Suprapubic skin (tissue), 4 donors: Measurements from ENCODE around the gene CACNA2D3. TPM values are rescaled to one million over a fixed set of nuclear protein-coding genes. Genes with fewer than 3 reads are reported as not detected.

Experiments used
- DNase-seq, 2 donors: peaks; one replicate each; pipeline ENCODE4 v3.0.0-alpha.2; 2019; ENCODE audit warnings: low spot score in 2 of 2
- H3K27ac ChIP-seq: fragments of 200-600 bp; sonication (generic); one replicate; pipeline ENCODE4 v1.5.1; 2019
- H3K27me3 ChIP-seq: fragments of 200-600 bp; sonication (generic); one replicate; pipeline ENCODE4 v1.5.1; 2019
- H3K36me3 ChIP-seq: fragments of 200-600 bp; sonication (generic); one replicate; pipeline ENCODE4 v1.5.1; 2019
- H3K4me1 ChIP-seq: fragments of 200-600 bp; sonication (generic); one replicate; pipeline ENCODE4 v1.5.1; 2019
- H3K4me3 ChIP-seq: fragments of 200-600 bp; sonication (generic); one replicate; pipeline ENCODE4 v1.5.1; 2019; ENCODE audit warnings: mild to moderate bottlenecking
- H3K9me3 ChIP-seq: fragments of 200-600 bp; sonication (generic); one replicate; pipeline ENCODE4 v1.5.1; 2019
- EP300 ChIP-seq: sonication (generic); formaldehyde crosslinking; IDR thresholded peaks from one replicate; pipeline ENCODE4 v1.6.1; 2017; ENCODE audit warnings: antibody characterized with exemption
- POLR2A ChIP-seq, 2 donors: fragments of 450-650 bp; IDR thresholded peaks; one replicate each; pipeline ENCODE4 v1.6.1; 2017; ENCODE audit warnings: antibody characterized with exemption in 2 of 2, mild to moderate bottlenecking in 2 of 2, moderate library complexity in 2 of 2
- POLR2AphosphoS5 ChIP-seq, 3 donors: sonication (generic); formaldehyde crosslinking; IDR thresholded peaks; one replicate each; pipeline ENCODE4 v1.6.1; 2017; ENCODE audit warnings: antibody characterized with exemption in 3 of 3
- WGBS: methylation state at CpG from one replicate; pipeline ENCODE4 v1.1.5; 2018; 5-methylcytosine and 5-hydroxymethylcytosine counted together
- total RNA-seq, 4 donors: library from RNA; depleted of rRNA; stranded (reverse); fragments of >200 nt; gene quantifications; one replicate each; pipeline ENCODE4 v1.1.0, GENCODE V29; 2016
- TF ChIP-seq, protein P1 (sequence below), 2 donors: fragments of 200-600 bp in 1 of 2; fragments of 450-650 bp in 1 of 2; sonication (generic) in 1 of 2; IDR thresholded peaks; one replicate each; pipeline ENCODE4 v1.5.1; 2016 to 2019; ENCODE audit warnings: antibody characterized with exemption in 2 of 2, mild to moderate bottlenecking in 1 of 2, moderate library complexity in 1 of 2

The CACNA2D3 gene
- total RNA-seq, 4 donors from 2014 or later, result 0.42 to 2.8 (median 0.95) TPM

DNA sequence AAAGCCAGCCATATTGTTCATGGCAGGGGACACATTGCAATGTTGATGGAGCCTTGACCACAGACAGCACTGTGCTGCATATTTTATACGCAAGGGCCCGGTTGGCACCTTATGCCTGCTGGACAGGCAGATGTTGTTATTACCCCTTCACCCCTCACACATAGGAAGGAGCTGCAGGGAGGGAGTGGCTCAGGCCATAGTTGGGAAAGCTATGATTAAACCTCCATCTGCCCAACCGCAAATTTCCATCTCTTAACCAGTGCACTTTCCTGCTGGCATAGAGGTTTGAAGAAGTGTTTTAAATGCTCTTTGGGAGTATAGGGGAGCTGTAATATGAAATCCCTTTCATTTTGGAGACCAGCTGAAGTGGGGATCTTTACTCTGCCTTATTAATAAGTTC, 224.7 kb downstream of the CACNA2D3 start:
- no peaks in the 10 kb centered on the region for H3K36me3 ChIP-seq
- WGBS, result 97% methylated on average over 3 of the region's 3 CpGs
- no peak overlapping the region for H3K4me3 ChIP-seq
- no peak overlapping the region for H3K27ac ChIP-seq
- TF ChIP-seq POLR2A (IDR thresholded peaks at IDR 0.05), result no peak
- TF ChIP-seq EP300, result no peak
- TF ChIP-seq, protein P1, sequence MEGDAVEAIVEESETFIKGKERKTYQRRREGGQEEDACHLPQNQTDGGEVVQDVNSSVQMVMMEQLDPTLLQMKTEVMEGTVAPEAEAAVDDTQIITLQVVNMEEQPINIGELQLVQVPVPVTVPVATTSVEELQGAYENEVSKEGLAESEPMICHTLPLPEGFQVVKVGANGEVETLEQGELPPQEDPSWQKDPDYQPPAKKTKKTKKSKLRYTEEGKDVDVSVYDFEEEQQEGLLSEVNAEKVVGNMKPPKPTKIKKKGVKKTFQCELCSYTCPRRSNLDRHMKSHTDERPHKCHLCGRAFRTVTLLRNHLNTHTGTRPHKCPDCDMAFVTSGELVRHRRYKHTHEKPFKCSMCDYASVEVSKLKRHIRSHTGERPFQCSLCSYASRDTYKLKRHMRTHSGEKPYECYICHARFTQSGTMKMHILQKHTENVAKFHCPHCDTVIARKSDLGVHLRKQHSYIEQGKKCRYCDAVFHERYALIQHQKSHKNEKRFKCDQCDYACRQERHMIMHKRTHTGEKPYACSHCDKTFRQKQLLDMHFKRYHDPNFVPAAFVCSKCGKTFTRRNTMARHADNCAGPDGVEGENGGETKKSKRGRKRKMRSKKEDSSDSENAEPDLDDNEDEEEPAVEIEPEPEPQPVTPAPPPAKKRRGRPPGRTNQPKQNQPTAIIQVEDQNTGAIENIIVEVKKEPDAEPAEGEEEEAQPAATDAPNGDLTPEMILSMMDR (IDR thresholded peaks at IDR 0.05), result no peak
- TF ChIP-seq POLR2AphosphoS5 (IDR thresholded peaks at IDR 0.05), result no peak
- no peaks in the 10 kb centered on the region for H3K9me3 ChIP-seq
- no peak for DNase-seq
- peaks cover 16% of the 10 kb centered on the region for H3K27me3 ChIP-seq
- H3K4me1 ChIP-seq, result no peaks in the 10 kb centered on the region

GRCh38 chr3:54347933-54348332, 225.6 kb downstream of the CACNA2D3 start:
- TF ChIP-seq EP300 (no peak), POLR2AphosphoS5 (IDR thresholded peaks at IDR 0.05) (no peak)
- no peak overlapping the region for H3K4me3 ChIP-seq
- no peaks in the 10 kb centered on the region for H3K9me3 ChIP-seq
- H3K27me3 ChIP-seq, result peaks cover 8% of the 10 kb centered on the region
- H3K27ac ChIP-seq, result no peak overlapping the region
- no peaks in the 10 kb centered on the region for H3K4me1 ChIP-seq
- no peak for DNase-seq
- H3K36me3 ChIP-seq, result no peaks in the 10 kb centered on the region
- WGBS, result 70% methylated on average over 2 of the region's 2 CpGs

DNA sequence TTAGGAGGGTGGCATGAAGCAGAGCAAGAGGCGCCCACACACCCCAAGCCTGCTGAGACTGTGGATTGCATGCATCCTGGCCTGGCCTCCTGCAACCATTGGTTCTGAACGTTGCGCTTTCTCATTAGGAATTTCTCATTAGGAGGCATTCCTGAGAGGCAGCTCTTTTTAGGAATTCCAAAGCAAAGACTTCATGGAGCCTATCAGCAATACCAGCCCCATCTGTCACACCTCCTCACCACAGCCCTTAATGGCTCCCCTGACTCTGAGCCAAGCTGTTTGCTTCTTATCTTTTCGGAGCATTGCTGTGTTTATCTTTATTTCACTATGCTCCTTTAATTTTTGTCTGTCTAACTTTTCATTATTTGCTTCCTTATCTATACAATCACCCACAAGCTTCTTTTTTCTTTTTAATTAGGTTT, 226.9 kb downstream of the CACNA2D3 start:
- no peak overlapping the region for H3K4me3 ChIP-seq
- peaks cover 4% of the 10 kb centered on the region for H3K27me3 ChIP-seq
- 77% methylated on average over 4 of the region's 4 CpGs for WGBS
- no peaks in the 10 kb centered on the region for H3K36me3 ChIP-seq
- no peaks in the 10 kb centered on the region for H3K9me3 ChIP-seq
- TF ChIP-seq POLR2A (IDR thresholded peaks at IDR 0.05) (no peak), EP300 (no peak), POLR2AphosphoS5 (IDR thresholded peaks at IDR 0.05) (no peak)
- TF ChIP-seq, protein P1 (IDR thresholded peaks at IDR 0.05), result no peak
- H3K4me1 ChIP-seq, result no peaks in the 10 kb centered on the region
- no peak overlapping the region for H3K27ac ChIP-seq
- no peak for DNase-seq

GRCh38 chr3:54349691-54350090, 227.3 kb downstream of the CACNA2D3 start:
- TF ChIP-seq POLR2A (IDR thresholded peaks at IDR 0.05) (no peak), EP300 (no peak)
- no peak overlapping the region for H3K27ac ChIP-seq
- H3K9me3 ChIP-seq, result no peaks in the 10 kb centered on the region
- H3K36me3 ChIP-seq, result no peaks in the 10 kb centered on the region
- H3K4me3 ChIP-seq, result no peak overlapping the region
- 87% methylated on average over 4 of the region's 4 CpGs for WGBS
- no peak for DNase-seq
- H3K27me3 ChIP-seq, result peaks cover 3% of the 10 kb centered on the region
- no peaks in the 10 kb centered on the region for H3K4me1 ChIP-seq

GRCh38 chr3:54353546-54353945, 231.2 kb downstream of the CACNA2D3 start:
- Histone ChIP-seq H3K27ac (no peak overlapping the region), H3K4me3 (no peak overlapping the region), H3K4me1 (peaks cover 15% of the 10 kb centered on the region), H3K36me3 (no peaks in the 10 kb centered on the region), H3K27me3 (no peaks in the 10 kb centered on the region), H3K9me3 (no peaks in the 10 kb centered on the region)
- TF ChIP-seq, protein P1 (IDR thresholded peaks at IDR 0.05), result no peak
- TF ChIP-seq POLR2A (IDR thresholded peaks at IDR 0.05), result no peak
- TF ChIP-seq EP300, result no peak
- DNase-seq, result no peak
- WGBS, result 64% methylated on average over 5 of the region's 5 CpGs

GRCh38 chr3:54353946-54354345, 231.6 kb downstream of the CACNA2D3 start:
- no peak for DNase-seq
- peaks cover 15% of the 10 kb centered on the region for H3K4me1 ChIP-seq
- TF ChIP-seq, protein P1 (IDR thresholded peaks at IDR 0.05), result no peak
- no peak for TF ChIP-seq EP300
- no peak for TF ChIP-seq POLR2A (IDR thresholded peaks at IDR 0.05)
- TF ChIP-seq POLR2AphosphoS5 (IDR thresholded peaks at IDR 0.05), result no peak
- WGBS, result 55% methylated on average over 5 of the region's 5 CpGs
- H3K4me3 ChIP-seq, result no peak overlapping the region
- H3K36me3 ChIP-seq, result no peaks in the 10 kb centered on the region
- no peak overlapping the region for H3K27ac ChIP-seq
- H3K27me3 ChIP-seq, result no peaks in the 10 kb centered on the region
- no peaks in the 10 kb centered on the region for H3K9me3 ChIP-seq
